Body of pancreas (tissue), 4 donors: Measurements from ENCODE around the gene SEMA3F. TPM values are rescaled to one million over a fixed set of nuclear protein-coding genes. Genes with fewer than 3 reads are reported as not detected.

Experiments used
- ATAC-seq: fragments of 150-250 bp; one replicate; pipeline ENCODE4 v1.9.1; 2016
- DNase-seq, 4 donors: peaks; one replicate each; pipeline ENCODE4 v3.0.0-alpha.2; 2019
- H3K27ac ChIP-seq, 4 donors: fragments of 200-600 bp; sonication (generic); 1 replicate in 3 of 4; 2 replicates in 1 of 4; pipeline versions ENCODE4 v1.5.1 to v1.6.1; 2016 to 2019; ENCODE audit warnings: mild to moderate bottlenecking in 1 of 4, mixed read lengths in 1 of 4, moderate library complexity in 1 of 4
- H3K27me3 ChIP-seq, 2 donors: fragments of 200-600 bp; sonication (generic); one replicate each; pipeline ENCODE4 v1.6.0; 2016; ENCODE audit warnings: mild to moderate bottlenecking in 1 of 2
- H3K36me3 ChIP-seq, 2 donors: fragments of 200-600 bp; sonication (generic); replicated peaks in 1 of 2; 2 replicates each; pipeline ENCODE4 v1.5.1; 2016; ENCODE audit warnings: low read depth in 2 of 2; ENCODE audit not compliant: insufficient read depth in 1 of 2
- H3K4me1 ChIP-seq: fragments of 200-600 bp; sonication (generic); one replicate; pipeline ENCODE4 v1.6.0; 2016
- H3K4me3 ChIP-seq, 2 donors: fragments of 200-600 bp; sonication (generic); 1 replicate in 1 of 2; 2 replicates in 1 of 2; pipeline ENCODE4 v1.5.1; 2016 to 2019
- H3K9me3 ChIP-seq, 3 donors: fragments of 200-600 bp; sonication (generic); 1 replicate in 2 of 3; 2 replicates in 1 of 3; pipeline ENCODE4 v1.5.1; 2016
- CTCF ChIP-seq, 7 experiments: fragments of 450-650 bp in 4 of 7; fragments of 200-600 bp in 3 of 7; sonication (generic) in 3 of 7; IDR thresholded peaks; one replicate each; pipeline ENCODE4 v1.5.1; 2016 to 2019; ENCODE audit warnings: antibody characterized with exemption in 7 of 7
- POLR2A ChIP-seq, 3 donors: fragments of 450-650 bp; IDR thresholded peaks; one replicate each; pipeline ENCODE4 v1.6.1; 2016; ENCODE audit warnings: antibody characterized with exemption in 3 of 3, mild to moderate bottlenecking in 2 of 3
- WGBS, 2 donors: methylation state at CpG; one replicate each; pipeline ENCODE4 v1.1.5; 2017; 5-methylcytosine and 5-hydroxymethylcytosine counted together
- intact Hi-C: fragments of 100-400 bp; cut with DNase I; formaldehyde crosslinking; loops from one replicate; pipeline ENCODE4 v1.15.1; 2023
- total RNA-seq, 2 donors: library from RNA; depleted of rRNA; stranded (reverse); fragments of >200 nt; gene quantifications; one replicate each; pipeline ENCODE4 v1.1.0, GENCODE V29; 2016

Gene SEMA3F
- total RNA-seq, 2 donors from 2014 or later = 5.2 to 25.4 TPM

GRCh38 chr3:50156549-50157493, 1.7 kb downstream of the SEMA3F start:
- TF ChIP-seq CTCF (IDR thresholded peaks at IDR 0.05) (no peak), POLR2A (IDR thresholded peaks at IDR 0.05) (no peak)
- intact Hi-C loops = no loop called here
- Histone ChIP-seq H3K4me3 (no peak overlapping the region), H3K9me3 (no peaks in the 10 kb centered on the region), H3K27me3 (no peaks in the 10 kb centered on the region), H3K27ac (no peak overlapping the region), H3K4me1 (peaks cover 19% of the 10 kb centered on the region), H3K36me3 (no peaks in the 10 kb centered on the region)
- ATAC-seq = no peak
- no peak for DNase-seq
- 73 to 79% methylated on average over 16 to 18 of the region's 20 CpGs for WGBS, 2 donors

DNA sequence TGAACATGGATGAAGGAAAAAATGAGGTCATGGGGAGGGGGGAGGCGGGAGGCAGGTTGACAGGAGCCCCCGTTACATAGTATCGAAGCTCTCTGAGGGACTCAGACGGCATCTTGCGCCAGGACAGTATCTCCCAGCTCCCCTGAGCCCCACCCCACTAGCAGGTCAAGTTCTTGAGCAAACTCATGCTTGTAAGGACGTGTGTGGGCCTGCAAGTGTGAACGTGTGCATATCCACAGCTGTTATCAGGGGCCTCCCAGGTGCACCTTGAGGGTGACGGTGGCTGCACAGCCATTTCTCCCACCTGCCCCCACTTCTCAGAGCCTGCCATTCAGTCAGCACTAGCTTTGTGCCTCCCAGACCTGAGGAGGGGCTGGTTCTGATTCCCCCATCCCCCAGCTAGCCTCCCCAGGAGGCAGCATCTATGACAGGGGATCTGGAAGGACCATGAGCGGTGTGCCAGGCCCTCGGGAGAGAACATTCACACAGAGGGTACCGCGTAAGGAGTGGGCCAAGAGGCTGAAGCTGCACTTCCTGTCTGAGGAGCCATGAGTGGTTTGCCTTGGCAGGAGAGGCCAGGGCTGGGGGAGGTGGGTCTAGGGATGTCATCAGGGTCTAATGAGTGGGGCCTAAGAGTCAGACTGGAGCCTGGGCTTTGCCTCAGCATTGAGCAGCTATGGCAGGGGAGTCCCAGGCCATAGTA, 2.9 kb downstream of the SEMA3F start:
- H3K4me3 ChIP-seq = no peak overlapping the region
- H3K4me1 ChIP-seq = peaks cover 19% of the 10 kb centered on the region
- no peaks in the 10 kb centered on the region for H3K27me3 ChIP-seq
- H3K36me3 ChIP-seq = no peaks in the 10 kb centered on the region
- H3K9me3 ChIP-seq = no peaks in the 10 kb centered on the region
- DNase-seq (no peak), ATAC-seq (no peak)
- H3K27ac ChIP-seq = peak overlapping the region in 1 of 4 donors; percentile 2
- intact Hi-C loops = no loop called here
- WGBS, 2 donors = 76 to 77% methylated on average over 8 to 12 of the region's 12 CpGs
- TF ChIP-seq CTCF (IDR thresholded peaks at IDR 0.05) = no peak
- TF ChIP-seq POLR2A (IDR thresholded peaks at IDR 0.05) = no peak

GRCh38 chr3:50158530-50159146, 3.5 kb downstream of the SEMA3F start:
- ATAC-seq = no peak
- Histone ChIP-seq H3K9me3 (no peaks in the 10 kb centered on the region), H3K4me1 (peaks cover 19% of the 10 kb centered on the region), H3K27me3 (no peaks in the 10 kb centered on the region), H3K27ac (peak overlapping the region in 1 of 4 donors; percentile 2), H3K4me3 (no peak overlapping the region), H3K36me3 (no peaks in the 10 kb centered on the region)
- no peak for DNase-seq
- 79 to 88% methylated on average over 5 to 10 of the region's 10 CpGs for WGBS, 2 donors
- TF ChIP-seq CTCF (IDR thresholded peaks at IDR 0.05) = no peak
- no peak for TF ChIP-seq POLR2A (IDR thresholded peaks at IDR 0.05)
- intact Hi-C loops = no loop called here

DNA sequence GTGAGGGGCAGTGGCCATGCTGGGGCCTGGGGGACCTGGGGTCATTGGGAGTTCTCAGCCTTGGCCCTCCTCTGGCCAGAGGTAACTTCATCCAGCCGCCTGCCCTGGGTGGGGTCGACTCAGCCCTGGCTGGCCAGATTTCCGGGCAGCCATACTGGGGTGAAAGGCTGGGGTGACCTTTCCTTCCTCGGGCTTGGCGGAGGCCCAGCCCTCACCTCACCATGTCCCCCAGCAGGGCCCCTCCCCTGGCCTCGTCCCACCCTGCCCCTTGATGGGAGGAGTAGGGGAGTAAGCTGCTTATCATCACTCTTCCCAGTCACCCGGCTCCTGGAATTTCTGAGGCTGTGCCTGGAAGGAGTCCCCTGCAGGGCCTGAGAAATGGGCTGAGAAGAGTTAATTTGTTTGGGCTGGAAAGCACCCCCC, 5.4 kb downstream of the SEMA3F start:
- 80 to 82% methylated on average over 1 to 6 of the region's 7 CpGs for WGBS, 2 donors
- ATAC-seq (no peak), DNase-seq (no peak)
- H3K36me3 ChIP-seq = no peaks in the 10 kb centered on the region
- no peaks in the 10 kb centered on the region for H3K9me3 ChIP-seq
- intact Hi-C loops = no loop called here
- TF ChIP-seq POLR2A (IDR thresholded peaks at IDR 0.05) (no peak), CTCF (IDR thresholded peaks at IDR 0.05) (no peak)
- peaks cover 15% of the 10 kb centered on the region for H3K4me1 ChIP-seq
- no peaks in the 10 kb centered on the region for H3K27me3 ChIP-seq
- no peak overlapping the region for H3K27ac ChIP-seq
- H3K4me3 ChIP-seq = no peak overlapping the region
